OCI-LY7 (cell line): ENCODE measurements around the gene SIPA1L3. TPM values are rescaled to one million over a fixed set of nuclear protein-coding genes. Genes with fewer than 3 reads are reported as not detected.

Source experiments
- BruUV-seq: library from RNA; stranded (reverse); fragments of 400-500 nt; replicated peaks from 2 replicates; lab custom pipeline; 2021; lab: Mats Ljungman, UMichigan
- CTCF ChIA-PET: fragments of 300-600 bp; sonication (Branson Sonifier 250); formaldehyde crosslinking; loops from one replicate; lab custom pipeline; 2022; ENCODE audit warnings: antibody characterized with exemption; ENCODE audit not compliant: unreplicated experiment; lab: Charles Lee
- POLR2A ChIA-PET: fragments of 300-600 bp; sonication (Branson Sonifier 250); formaldehyde crosslinking; loops from one replicate; lab custom pipeline; 2022; ENCODE audit warnings: antibody characterized with exemption; lab: Charles Lee
- DNase-seq: peaks from one replicate; pipeline ENCODE4 v3.0.0-alpha.2; 2015; ENCODE audit warnings: low spot score
- H2AFZ ChIP-seq: fragments of 200-600 bp; sonication (generic), shearing (Covaris generic); 2 replicates; pipeline ENCODE4 v1.6.1; 2014; ENCODE audit warnings: mild to moderate bottlenecking, antibody characterized with exemption, low read length, moderate library complexity
- H3K27ac ChIP-seq: fragments of 200-600 bp; sonication (generic); 2 replicates; pipeline ENCODE4 v1.5.1; 2014; ENCODE audit warnings: mixed run types, low read depth, mild to moderate bottlenecking, moderate library complexity, low read length, inconsistent platforms; ENCODE audit not compliant: poor library complexity, severe bottlenecking
- H3K36me3 ChIP-seq: fragments of 200-600 bp; sonication (generic); 2 replicates; pipeline ENCODE4 v1.6.1; 2014; ENCODE audit warnings: mild to moderate bottlenecking, antibody characterized with exemption, low read length, moderate library complexity, mixed read lengths; ENCODE audit not compliant: insufficient read depth
- H3K4me1 ChIP-seq: fragments of 200-600 bp; sonication (generic); 2 replicates; pipeline ENCODE4 v1.5.1; 2014; ENCODE audit warnings: mild to moderate bottlenecking, low read length; ENCODE audit not compliant: insufficient read depth, poor library complexity, severe bottlenecking
- H3K4me2 ChIP-seq: fragments of 200-600 bp; sonication (generic); 2 replicates; pipeline ENCODE4 v1.6.1; 2014; ENCODE audit warnings: mild to moderate bottlenecking, low read length
- H3K4me3 ChIP-seq: fragments of 200-600 bp; sonication (generic); 2 replicates; pipeline ENCODE4 v1.5.1; 2014; ENCODE audit warnings: mild to moderate bottlenecking, low read depth, low read length; ENCODE audit not compliant: poor library complexity, severe bottlenecking
- H3K79me2 ChIP-seq: fragments of 200-600 bp; sonication (generic); 2 replicates; pipeline ENCODE4 v1.6.1; 2016; ENCODE audit warnings: low read depth, mild to moderate bottlenecking, low read length, moderate library complexity, mixed read lengths; ENCODE audit not compliant: insufficient read depth
- H3K9me2 ChIP-seq: fragments of 200-600 bp; sonication (generic); 2 replicates; pipeline ENCODE4 v1.6.1; 2016; ENCODE audit warnings: mild to moderate bottlenecking, low read length, mixed read lengths; ENCODE audit not compliant: insufficient read depth
- H3K9me3 ChIP-seq: fragments of 200-600 bp; sonication (generic); 2 replicates; pipeline ENCODE4 v1.6.1; 2014; ENCODE audit warnings: mild to moderate bottlenecking, mixed run types, low read length, mixed read lengths
- H4K20me1 ChIP-seq: fragments of 200-600 bp; sonication (generic); 2 replicates; pipeline ENCODE4 v1.6.1; 2014; ENCODE audit warnings: mild to moderate bottlenecking, antibody characterized with exemption, low read length, moderate library complexity, mixed read lengths; ENCODE audit not compliant: insufficient read depth
- CTCF ChIP-seq: fragments of 200-600 bp; sonication (generic); conservative IDR thresholded peaks from 2 replicates; pipeline ENCODE4 v1.5.1; 2014; ENCODE audit warnings: mild to moderate bottlenecking, antibody characterized with exemption, low read length, moderate library complexity, mixed read lengths
- EZH2phosphoT487 ChIP-seq: fragments of 200-600 bp; sonication (generic); IDR thresholded peaks from 2 replicates; pipeline ENCODE4 v1.6.1; 2018; ENCODE audit warnings: low read depth, borderline replicate concordance, mild to moderate bottlenecking, mixed run types, antibody characterized with exemption, low read length, moderate library complexity, mixed read lengths
- intact Hi-C: fragments of 100-400 bp; cut with micrococcal nuclease; formaldehyde crosslinking; loops from one replicate; pipeline ENCODE4 v1.10.0; 2022; ENCODE audit not compliant: unreplicated experiment
- total RNA-seq, 2 experiments: library from RNA; depleted of rRNA in 1 of 2; stranded (reverse); fragments of >200 nt in 1 of 2; shearing (Covaris generic) in 1 of 2; gene quantifications; 2 replicates each; pipeline ENCODE4 v1.2.3, GENCODE V29; 2014 to 2022

SIPA1L3 gene
- total RNA-seq, 2 experiments from 2014 or later = 21.2 to 84.4 TPM

GRCh38 chr19:38056646-38057045, 149.6 kb downstream of the SIPA1L3 start:
- no peaks in the 10 kb centered on the region for H4K20me1 ChIP-seq
- H2AFZ ChIP-seq = no peak overlapping the region
- no peak overlapping the region for H3K27ac ChIP-seq
- no peaks in the 10 kb centered on the region for H3K79me2 ChIP-seq
- CTCF ChIA-PET = no interaction called here
- peaks cover 7% of the 10 kb centered on the region for H3K36me3 ChIP-seq
- H3K4me2 ChIP-seq = no peak overlapping the region
- no peaks in the 10 kb centered on the region for H3K9me2 ChIP-seq
- no peaks in the 10 kb centered on the region; the same call in 1 of the 2 replicates for H3K9me3 ChIP-seq
- peaks cover 37% of the 10 kb centered on the region for H3K4me1 ChIP-seq
- TF ChIP-seq EZH2phosphoT487 (no peak), CTCF (no peak)
- intact Hi-C loops = no loop called here
- POLR2A ChIA-PET = no interaction called here
- BruUV-seq = no TSS peak
- DNase-seq = no peak
- no peak overlapping the region for H3K4me3 ChIP-seq

- intact Hi-C loops = no loop called here
- Histone ChIP-seq H3K9me2 (no peaks in the 10 kb centered on the region), H3K4me2 (peak overlapping the region; percentile 13; the same call in 1 of the 2 replicates), H2AFZ (no peak overlapping the region), H3K79me2 (no peaks in the 10 kb centered on the region), H3K27ac (peak overlapping the region; percentile 37), H3K4me3 (no peak overlapping the region), H4K20me1 (no peaks in the 10 kb centered on the region), H3K4me1 (peaks cover 37% of the 10 kb centered on the region), H3K9me3 (no peaks in the 10 kb centered on the region), H3K36me3 (no peaks in the 10 kb centered on the region)
- TF ChIP-seq EZH2phosphoT487 = no peak
- no peak for TF ChIP-seq CTCF
- ChIA-PET POLR2A (interaction anchor here (0.6 to 2.6 kb wide), 5 partner anchors 9 to 1489 kb away, joined by 3 to 15 read pairs (median 4); no protein-coding TSS in a partner anchor), CTCF (interaction anchor here (1.1 kb wide), 1 partner anchor 151 kb away, joined by 3 read pairs; the partner anchor contains the start of gene SIPA1L3)
- BruUV-seq = no TSS peak
- DNase-seq = peak; percentile 49
Measured at GRCh38 chr19:38057959-38058690, 151.1 kb downstream of the SIPA1L3 start.

GRCh38 chr19:38059897-38060296, 152.9 kb downstream of the SIPA1L3 start:
- DNase-seq = peak; percentile 28

More at GRCh38 chr19:38059897-38060296, 152.9 kb downstream of the SIPA1L3 start:
- POLR2A ChIA-PET = interaction anchor here (0.6 to 2.6 kb wide), 5 partner anchors 11 to 144 kb away, joined by 3 to 15 read pairs (median 3); no protein-coding TSS in a partner anchor
- H3K9me3 ChIP-seq = no peaks in the 10 kb centered on the region
- H3K4me2 ChIP-seq = peak overlapping the region; percentile 14
- no peaks in the 10 kb centered on the region for H4K20me1 ChIP-seq
- TF ChIP-seq CTCF (no peak), EZH2phosphoT487 (no peak)
- intact Hi-C loops = no loop called here
- H3K4me1 ChIP-seq = peaks cover 35% of the 10 kb centered on the region
- no peak overlapping the region for H3K4me3 ChIP-seq
- CTCF ChIA-PET = interaction anchor here (0.9 kb wide), 1 partner anchor 14 kb away, joined by 3 read pairs; no protein-coding TSS in a partner anchor
- BruUV-seq = no TSS peak
- no peak overlapping the region for H2AFZ ChIP-seq
- peak overlapping the region; percentile 33 for H3K27ac ChIP-seq
- H3K79me2 ChIP-seq = no peaks in the 10 kb centered on the region
- H3K36me3 ChIP-seq = no peaks in the 10 kb centered on the region
- no peaks in the 10 kb centered on the region for H3K9me2 ChIP-seq
